Stomach smooth muscle (tissue), 2 donors: Measurements from ENCODE around the gene GBF1.

Source experiments
- H3K27ac ChIP-seq: one replicate; pipeline ENCODE4 v1.7.0; 2013; ENCODE audit warnings: mild to moderate bottlenecking, low read length, inconsistent platforms
- H3K27me3 ChIP-seq, 2 donors: one replicate each; pipeline ENCODE4 v1.7.0; 2013; ENCODE audit warnings: low read length in 2 of 2; ENCODE audit not compliant: insufficient read depth in 2 of 2, control insufficient read depth in 1 of 2
- H3K36me3 ChIP-seq, 2 donors: one replicate each; pipeline ENCODE4 v1.7.0; 2013; ENCODE audit warnings: low read length in 2 of 2; ENCODE audit not compliant: control insufficient read depth in 2 of 2, insufficient read depth in 2 of 2
- H3K4me1 ChIP-seq: one replicate; pipeline ENCODE4 v1.7.0; 2013; ENCODE audit warnings: low read length; ENCODE audit not compliant: control insufficient read depth, insufficient read depth
- H3K4me3 ChIP-seq, 2 donors: one replicate each; pipeline ENCODE4 v1.7.0; 2013; ENCODE audit warnings: low read length in 2 of 2
- H3K9ac ChIP-seq, 2 donors: one replicate each; pipeline ENCODE4 v1.7.0; 2013; ENCODE audit warnings: low read length in 2 of 2, mild to moderate bottlenecking in 1 of 2
- H3K9me3 ChIP-seq, 2 donors: one replicate each; pipeline ENCODE4 v1.7.0; 2013; ENCODE audit warnings: low read length in 2 of 2; ENCODE audit not compliant: control insufficient read depth in 2 of 2
- donor health status: healthy.
- donor health status: Pancreatic carcinoma.

The GBF1 gene

DNA sequence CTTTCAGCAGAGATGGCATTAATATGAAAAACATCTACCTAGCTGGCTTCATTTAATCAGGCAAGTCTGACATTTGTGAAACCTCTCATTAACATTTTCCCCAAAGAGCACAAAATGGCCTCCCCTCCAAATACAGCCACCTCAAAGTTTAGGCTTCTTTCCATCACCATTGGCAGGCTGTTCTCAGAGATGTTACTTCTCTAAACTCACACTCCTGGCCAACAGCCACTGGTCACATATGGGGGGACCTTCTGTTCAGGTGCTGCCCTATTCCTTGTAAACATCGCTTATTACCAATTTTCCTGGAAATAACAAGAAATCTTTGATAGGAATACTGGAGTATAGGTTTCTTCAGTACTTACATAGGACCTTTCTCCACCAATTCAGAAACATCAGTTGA lies 69.5 kb downstream of the GBF1 start:
- Histone ChIP-seq H3K36me3 (no peaks in the 10 kb centered on the region), H3K9ac (no peak overlapping the region), H3K4me3 (no peak overlapping the region), H3K4me1 (peaks cover 32% of the 10 kb centered on the region), H3K27me3 (no peaks in the 10 kb centered on the region), H3K27ac (no peak overlapping the region), H3K9me3 (no peaks in the 10 kb centered on the region)

DNA sequence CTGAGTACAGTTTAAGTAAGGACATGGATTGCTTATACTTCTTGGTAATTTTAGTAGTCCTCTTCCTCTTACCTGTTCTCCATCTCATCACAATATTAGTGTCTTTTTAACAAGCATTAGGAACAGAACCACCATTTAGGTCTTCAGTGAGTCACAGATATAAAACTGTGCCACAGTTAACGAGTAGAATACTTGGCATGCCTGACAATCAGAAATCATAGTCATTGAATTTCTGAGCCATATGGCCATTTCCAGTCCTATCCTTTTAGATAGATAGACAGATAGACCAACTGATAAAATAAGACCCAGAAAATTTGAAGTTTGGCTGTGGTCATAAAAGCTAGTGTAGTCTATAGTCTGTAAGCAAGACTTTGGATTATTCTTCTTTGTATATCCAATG lies 71.1 kb downstream of the GBF1 start:
- Histone ChIP-seq H3K9me3 (no peaks in the 10 kb centered on the region), H3K36me3 (no peaks in the 10 kb centered on the region), H3K27ac (no peak overlapping the region), H3K27me3 (no peaks in the 10 kb centered on the region), H3K9ac (no peak overlapping the region), H3K4me3 (no peak overlapping the region), H3K4me1 (peaks cover 25% of the 10 kb centered on the region)

DNA sequence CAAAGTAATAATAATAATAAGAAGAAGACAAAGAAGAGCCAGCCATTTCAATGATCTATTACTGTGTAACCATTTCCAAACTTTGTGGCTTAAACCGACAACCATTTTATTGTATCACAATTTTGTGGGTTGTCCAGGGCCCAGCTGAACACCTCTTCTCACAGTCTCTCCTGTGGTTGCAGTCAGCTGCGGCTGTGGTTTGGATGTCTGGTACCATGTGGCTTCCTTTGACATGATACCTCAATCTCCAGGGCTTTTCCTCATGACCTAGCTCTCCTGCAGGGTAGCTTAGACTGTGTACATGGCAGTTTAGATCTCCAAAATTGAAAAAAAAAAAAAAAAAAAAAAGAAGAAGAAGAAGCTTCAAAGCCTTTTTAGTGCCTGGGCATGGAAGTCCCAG lies 77.6 kb downstream of the GBF1 start:
- no peak overlapping the region for H3K27ac ChIP-seq
- H3K4me1 ChIP-seq, result peaks cover 26% of the 10 kb centered on the region
- H3K36me3 ChIP-seq, result no peaks in the 10 kb centered on the region
- no peak overlapping the region for H3K9ac ChIP-seq
- no peaks in the 10 kb centered on the region for H3K27me3 ChIP-seq
- H3K9me3 ChIP-seq, result no peaks in the 10 kb centered on the region
- H3K4me3 ChIP-seq, result no peak overlapping the region

DNA sequence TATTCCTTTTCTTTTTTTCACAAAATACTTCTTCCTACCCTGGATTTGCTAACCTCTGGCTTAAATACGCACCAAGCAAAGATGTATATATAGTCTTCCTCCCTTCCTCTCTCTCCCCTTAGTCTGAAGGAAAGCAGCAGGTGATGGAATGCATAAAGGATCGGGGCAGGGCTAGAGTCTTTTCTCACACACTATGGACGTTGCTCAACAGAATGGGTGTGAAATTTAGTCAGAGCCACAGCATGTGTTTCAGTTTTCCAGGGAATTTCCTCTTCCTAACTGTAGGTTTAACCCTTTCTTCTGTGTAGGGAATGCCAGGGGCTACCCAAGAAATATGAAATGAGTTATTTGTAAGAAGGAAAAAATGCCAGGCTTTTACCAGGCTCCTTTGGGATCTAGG lies 78.7 kb downstream of the GBF1 start:
- Histone ChIP-seq H3K27me3 (no peaks in the 10 kb centered on the region), H3K36me3 (no peaks in the 10 kb centered on the region), H3K4me1 (peaks cover 28% of the 10 kb centered on the region), H3K9me3 (no peaks in the 10 kb centered on the region), H3K4me3 (no peak overlapping the region), H3K9ac (no peak overlapping the region), H3K27ac (no peak overlapping the region)

DNA sequence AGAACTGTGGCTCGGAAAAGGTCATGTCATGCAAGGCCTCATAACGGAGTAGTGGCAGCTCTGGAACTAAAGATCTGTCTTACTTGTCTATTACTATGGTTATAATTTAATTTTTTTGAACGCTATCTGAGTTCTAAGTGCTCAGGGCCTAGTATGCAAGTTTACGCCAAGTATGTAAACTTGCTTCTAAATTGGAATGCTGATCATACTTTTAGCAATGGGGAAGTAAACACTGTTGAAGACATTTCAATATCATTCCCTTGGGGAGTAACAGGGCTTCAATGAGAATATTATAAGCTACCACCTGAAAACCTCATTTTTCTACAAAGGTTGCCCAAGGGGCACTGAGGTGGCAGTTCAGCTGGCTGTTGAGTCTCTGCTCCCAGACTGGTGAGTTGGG lies 80.7 kb downstream of the GBF1 start:
- Histone ChIP-seq H3K4me3 (no peak overlapping the region), H3K9ac (no peak overlapping the region), H3K27ac (no peak overlapping the region), H3K27me3 (no peaks in the 10 kb centered on the region), H3K9me3 (no peaks in the 10 kb centered on the region), H3K4me1 (peaks cover 28% of the 10 kb centered on the region), H3K36me3 (no peaks in the 10 kb centered on the region)

DNA sequence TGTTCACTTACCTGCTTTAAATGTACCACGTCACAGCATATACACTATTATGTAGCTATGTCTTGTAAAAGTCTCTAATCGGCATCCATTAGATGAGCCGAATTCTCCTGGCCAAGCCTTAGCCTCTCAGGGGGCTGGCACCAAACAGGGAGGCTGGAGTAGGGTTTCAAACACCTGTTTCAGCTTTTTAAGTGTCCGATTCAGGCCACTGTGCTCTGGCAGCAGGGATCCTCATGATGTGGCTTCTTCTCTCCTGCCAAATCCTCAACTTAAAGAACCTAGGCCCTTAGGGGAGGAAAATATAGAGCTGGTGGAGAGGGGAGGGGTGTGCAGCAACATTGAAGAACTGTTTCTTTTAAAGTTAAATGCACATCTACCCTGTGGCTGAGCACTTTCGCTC lies 81.7 kb downstream of the GBF1 start:
- peaks cover 28% of the 10 kb centered on the region for H3K4me1 ChIP-seq
- no peaks in the 10 kb centered on the region for H3K36me3 ChIP-seq
- H3K27ac ChIP-seq, result no peak overlapping the region
- H3K9me3 ChIP-seq, result no peaks in the 10 kb centered on the region
- no peak overlapping the region for H3K4me3 ChIP-seq
- no peaks in the 10 kb centered on the region for H3K27me3 ChIP-seq
- H3K9ac ChIP-seq, result no peak overlapping the region

DNA sequence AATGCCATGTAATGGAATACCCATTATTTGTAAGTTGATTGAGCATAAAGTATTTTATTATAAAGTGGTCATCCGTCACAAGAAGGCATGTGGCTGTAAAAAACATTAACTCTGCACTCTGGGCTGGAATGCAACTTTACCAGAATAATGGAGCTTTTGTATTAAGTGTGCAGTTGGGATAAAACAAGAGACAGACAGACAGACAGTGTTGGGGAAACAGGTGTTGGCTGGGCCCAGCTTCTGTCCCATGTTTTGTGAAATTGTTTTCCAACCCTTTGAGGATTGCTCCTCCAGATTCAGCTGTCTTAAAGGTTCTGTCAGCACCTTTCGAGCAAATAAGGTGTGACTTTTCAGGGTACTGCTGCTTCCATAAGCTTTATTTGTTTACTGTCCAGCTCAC lies 82.3 kb downstream of the GBF1 start:
- H3K36me3 ChIP-seq, result peaks cover 2% of the 10 kb centered on the region in 2 donors
- H3K4me3 ChIP-seq, result no peak overlapping the region
- H3K4me1 ChIP-seq, result peaks cover 28% of the 10 kb centered on the region
- no peaks in the 10 kb centered on the region for H3K9me3 ChIP-seq
- H3K27me3 ChIP-seq, result no peaks in the 10 kb centered on the region
- no peak overlapping the region for H3K9ac ChIP-seq
- H3K27ac ChIP-seq, result no peak overlapping the region

DNA sequence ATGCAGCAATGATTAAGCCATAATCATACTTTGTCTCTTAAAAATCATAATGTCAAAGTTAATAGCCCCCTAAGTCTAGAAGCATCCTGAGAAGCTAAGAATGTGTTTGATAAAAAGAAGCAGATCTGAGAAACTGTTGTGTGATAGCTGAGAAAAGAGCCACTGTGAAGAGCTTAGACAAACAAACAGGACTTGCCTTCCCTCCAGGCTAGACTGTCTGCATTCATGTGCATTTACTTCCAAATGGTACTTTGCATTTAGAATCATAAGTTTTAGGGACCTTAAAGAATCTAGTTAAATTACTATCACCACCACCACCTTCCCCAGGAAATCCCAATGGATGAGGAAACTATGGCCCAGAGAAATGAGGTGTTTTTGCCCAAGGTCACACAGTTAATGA lies 87.4 kb downstream of the GBF1 start:
- H3K27ac ChIP-seq, result no peak overlapping the region
- no peaks in the 10 kb centered on the region for H3K27me3 ChIP-seq
- H3K36me3 ChIP-seq, result peaks cover 4 to 9% of the 10 kb centered on the region in 2 donors
- H3K9ac ChIP-seq, result no peak overlapping the region
- peaks cover 16% of the 10 kb centered on the region for H3K4me1 ChIP-seq
- H3K4me3 ChIP-seq, result no peak overlapping the region
- no peaks in the 10 kb centered on the region for H3K9me3 ChIP-seq

DNA sequence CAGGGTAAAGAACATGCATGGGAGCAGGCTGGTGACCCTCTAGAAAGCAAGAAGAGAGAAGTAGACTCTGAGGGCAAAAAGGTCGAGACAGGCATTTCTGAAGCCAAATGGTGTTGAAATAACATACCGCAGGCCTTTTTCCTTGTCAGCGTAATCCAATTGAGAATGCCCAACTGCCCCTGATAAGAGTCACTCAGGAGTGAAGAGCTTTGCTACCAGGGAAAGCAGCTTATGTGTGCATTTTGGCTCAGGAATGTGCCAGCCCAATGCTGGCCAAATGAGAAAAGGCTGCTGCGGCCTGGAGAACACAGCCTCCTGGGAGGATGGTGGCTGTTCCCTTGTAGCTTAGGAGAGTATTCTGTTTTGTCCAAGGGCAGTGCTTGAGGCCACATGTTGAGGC lies 88.8 kb downstream of the GBF1 start:
- Histone ChIP-seq H3K27me3 (no peaks in the 10 kb centered on the region), H3K4me1 (peaks cover 13% of the 10 kb centered on the region), H3K36me3 (peaks cover 4 to 9% of the 10 kb centered on the region in 2 donors), H3K9ac (no peak overlapping the region), H3K27ac (no peak overlapping the region), H3K9me3 (no peaks in the 10 kb centered on the region), H3K4me3 (no peak overlapping the region)

DNA sequence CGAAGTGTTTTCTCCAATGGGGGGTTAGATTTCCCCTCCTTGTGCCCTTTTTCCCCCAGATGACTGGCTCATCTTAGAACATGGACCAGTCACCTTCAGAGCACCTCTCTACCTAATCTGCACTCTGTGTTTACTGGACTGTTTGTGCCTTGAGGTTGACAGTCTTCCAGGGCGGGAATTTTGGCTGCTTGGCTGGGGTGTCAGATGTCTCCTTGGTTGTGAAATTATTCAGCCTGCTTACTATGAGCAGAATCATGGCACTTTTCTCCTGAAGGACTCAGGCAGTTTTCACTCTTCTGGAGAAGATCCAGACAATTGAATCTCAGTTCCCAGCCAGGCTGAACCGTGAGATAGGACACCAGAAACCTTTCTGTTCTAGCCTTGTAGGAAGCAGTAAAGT lies 89.9 kb downstream of the GBF1 start:
- Histone ChIP-seq H3K27me3 (no peaks in the 10 kb centered on the region), H3K9ac (no peak overlapping the region), H3K36me3 (peaks cover 4 to 9% of the 10 kb centered on the region in 2 donors), H3K27ac (no peak overlapping the region), H3K9me3 (no peaks in the 10 kb centered on the region), H3K4me1 (peaks cover 13% of the 10 kb centered on the region), H3K4me3 (no peak overlapping the region)

DNA sequence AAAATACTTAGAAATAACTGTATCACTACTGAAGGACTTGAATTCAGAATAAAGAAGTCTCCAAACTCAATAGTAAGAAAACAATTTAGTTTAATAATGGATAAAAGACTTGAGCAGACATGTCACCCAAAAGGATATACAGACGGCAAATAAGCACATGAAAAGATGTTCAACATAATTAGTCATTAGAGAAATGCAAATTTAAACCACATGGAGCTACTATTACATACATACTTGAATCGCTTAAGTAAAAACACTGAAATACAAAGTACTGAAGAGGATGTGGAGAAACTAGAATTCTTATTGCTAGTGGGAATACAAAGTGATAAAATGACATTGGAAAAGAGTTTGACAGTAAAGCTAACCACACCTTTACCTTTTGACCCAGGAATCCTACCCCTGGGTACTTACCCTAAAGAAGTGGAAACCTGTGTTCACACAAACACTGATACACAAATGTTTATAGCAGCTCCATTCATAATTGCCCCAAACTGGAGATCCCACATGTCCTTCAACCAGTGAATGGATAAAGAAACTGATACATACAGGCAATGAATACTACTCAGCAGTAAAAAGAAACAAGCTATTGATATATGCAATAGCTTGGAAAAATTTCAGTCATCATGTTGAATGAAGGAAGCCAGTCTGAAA lies 95.8 kb downstream of the GBF1 start:
- no peaks in the 10 kb centered on the region for H3K9me3 ChIP-seq
- H3K36me3 ChIP-seq, result peaks cover 5 to 6% of the 10 kb centered on the region in 2 donors
- H3K4me3 ChIP-seq, result no peak overlapping the region
- no peak overlapping the region for H3K27ac ChIP-seq
- H3K4me1 ChIP-seq, result no peaks in the 10 kb centered on the region
- H3K9ac ChIP-seq, result no peak overlapping the region
- H3K27me3 ChIP-seq, result no peaks in the 10 kb centered on the region
